Kidney (tissue), 14 donors: ENCODE measurements around the gene TRAPPC6A. TPM values are rescaled to one million over a fixed set of nuclear protein-coding genes. Genes with fewer than 3 reads are reported as not detected.

Source experiments
- DNase-seq, 5 donors: peaks; one replicate each; pipeline ENCODE4 v3.0.0-alpha.2; 2013 to 2020
- FAIRE-seq: peaks from 2 replicates; lab custom pipeline; 2012; peaks lifted over from hg19 to GRCh38; lab: Jason Lieb, UNC
- H3K27ac ChIP-seq, 2 donors: one replicate each; pipeline ENCODE4 v1.7.0; 2013; ENCODE audit warnings: low read depth in 2 of 2, low read length in 2 of 2, inconsistent platforms in 1 of 2
- H3K27me3 ChIP-seq: one replicate; pipeline ENCODE4 v1.7.1; 2013; ENCODE audit warnings: low read length, inconsistent platforms; ENCODE audit not compliant: control insufficient read depth, insufficient read depth
- H3K36me3 ChIP-seq, 3 donors: one replicate each; pipeline versions ENCODE4 v1.7.0 to v1.7.1; 2013; ENCODE audit warnings: low read length in 3 of 3, control low read depth in 1 of 3, inconsistent platforms in 1 of 3; ENCODE audit not compliant: insufficient read depth in 3 of 3, control insufficient read depth in 2 of 3
- H3K4me1 ChIP-seq, 3 donors: one replicate each; pipeline versions ENCODE4 v1.7.0 to v1.7.1; 2013; ENCODE audit warnings: low read length in 3 of 3, inconsistent platforms in 1 of 3, low read depth in 1 of 3; ENCODE audit not compliant: control insufficient read depth in 2 of 3, insufficient read depth in 2 of 3
- H3K4me3 ChIP-seq, 3 donors: one replicate each; pipeline versions ENCODE4 v1.7.0 to v1.8.1; 2013; ENCODE audit warnings: low read length in 3 of 3, control low read depth in 1 of 3, inconsistent platforms in 1 of 3
- H3K9ac ChIP-seq, 3 donors: one replicate each; pipeline versions ENCODE4 v1.7.0 to v1.7.1; 2013; ENCODE audit warnings: low read length in 3 of 3, control low read depth in 1 of 3, inconsistent platforms in 1 of 3
- H3K9me3 ChIP-seq, 3 donors: one replicate each; pipeline versions ENCODE4 v1.7.0 to v1.7.1; 2013; ENCODE audit warnings: low read length in 3 of 3, control low read depth in 1 of 3, inconsistent platforms in 1 of 3; ENCODE audit not compliant: control insufficient read depth in 2 of 3, insufficient read depth in 1 of 3
- CTCF ChIP-seq: IDR thresholded peaks from 3 replicates; pipeline ENCODE4 v1.5.1; 2012; ENCODE audit warnings: mild to moderate bottlenecking, moderate library complexity, borderline replicate concordance; ENCODE audit not compliant: insufficient read depth; ENCODE audit errors: extremely low read depth
- intact Hi-C: fragments of 100-400 bp; cut with DNase I; formaldehyde crosslinking; loops from one replicate; pipeline ENCODE4 v1.11.1; 2022
- polyA plus RNA-seq: library from polyadenylated mRNA; stranded (reverse); fragments of 350-450 nt; fragmentation: Illumina TruSeq; extraction: RNeasy Lipid Tissue Mini Kit (QIAGEN cat#74804); gene quantifications from one replicate; pipeline ENCODE4 v1.2.3, GENCODE V29; 2014; ENCODE audit warnings: low read depth, low replicate concordance; ENCODE audit not compliant: insufficient read depth
- total RNA-seq: library from RNA; stranded (reverse); fragmentation: NEBNext Ultra II Directional; extraction: Animal tissue kit (Norgen Biotek cat#: 25700); gene quantifications from one replicate; pipeline ENCODE4 v1.2.1, GENCODE V29; 2021
- donor health status: control.
- donor health status: control.
- donor health status: control.
- donor health status: control.
- donor health status: control.
- donor health status: DM: yes; HTN: yes; CAD: no.
- donor health status: Normal renal cell carcinoma (clear cell type).

TRAPPC6A gene
- total and polyA plus RNA-seq, 2 donors from 2014 or later: 37.2 to 123 TPM

DNA sequence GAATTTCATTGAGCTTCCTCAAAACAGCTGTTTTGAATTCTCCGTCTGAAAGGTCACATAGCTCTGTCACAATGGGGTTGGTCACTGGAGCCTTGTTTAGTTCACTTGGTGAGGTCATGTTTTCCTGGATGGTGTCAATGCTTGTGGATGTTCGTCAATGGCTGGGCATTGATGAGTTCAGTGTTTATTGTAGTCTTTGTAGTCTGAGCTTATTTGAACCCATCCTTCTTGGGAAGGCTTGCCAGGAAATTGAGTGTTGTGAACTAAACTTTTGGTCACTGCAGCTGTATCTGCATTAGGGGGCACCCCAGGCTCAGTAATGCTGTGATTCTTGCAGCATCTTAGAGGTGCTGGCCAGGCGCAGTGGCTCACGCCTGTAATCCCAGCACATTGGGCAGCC, 22.5 kb upstream of the TRAPPC6A start:
- Histone ChIP-seq H3K27me3 (no peaks in the 10 kb centered on the region), H3K27ac (no peak overlapping the region), H3K36me3 (no peaks in the 10 kb centered on the region), H3K9me3 (no peaks in the 10 kb centered on the region), H3K4me1 (no peaks in the 10 kb centered on the region), H3K9ac (no peak overlapping the region), H3K4me3 (no peak overlapping the region)
- DNase-seq: peak in 4 of 5 donors; percentile 63 to 79 (median 66)
- peak; percentile 33 for TF ChIP-seq CTCF
- intact Hi-C loops: no loop called here
- no peak for FAIRE-seq

DNA sequence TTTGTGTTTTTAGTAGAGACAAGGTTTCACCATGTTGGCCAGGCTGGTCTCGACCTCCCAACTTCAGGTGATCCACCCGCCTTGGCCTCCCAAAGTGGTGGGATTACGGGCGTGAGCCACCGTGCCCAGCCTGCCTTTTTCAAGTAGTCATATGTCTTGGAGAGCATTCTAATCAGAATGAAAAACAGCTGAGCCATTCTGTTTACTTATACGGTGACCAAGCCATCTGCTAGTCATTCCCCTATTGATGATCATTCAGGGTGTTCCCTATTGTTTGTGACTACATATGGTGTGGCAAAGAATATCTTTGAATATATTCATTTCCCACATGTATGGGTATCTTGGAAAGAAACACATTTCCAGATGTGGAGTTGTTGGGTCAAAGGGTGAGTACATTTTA, 17.7 kb upstream of the TRAPPC6A start:
- no peak for DNase-seq
- no peak for FAIRE-seq
- no peaks in the 10 kb centered on the region for H3K9me3 ChIP-seq
- no peaks in the 10 kb centered on the region for H3K27me3 ChIP-seq
- H3K36me3 ChIP-seq: no peaks in the 10 kb centered on the region
- TF ChIP-seq CTCF: no peak
- H3K27ac ChIP-seq: no peak overlapping the region
- intact Hi-C loops: no loop called here
- no peak overlapping the region for H3K4me3 ChIP-seq
- no peaks in the 10 kb centered on the region for H3K4me1 ChIP-seq
- H3K9ac ChIP-seq: no peak overlapping the region

- H3K36me3 ChIP-seq: no peaks in the 10 kb centered on the region
- no peaks in the 10 kb centered on the region for H3K9me3 ChIP-seq
- no peak for TF ChIP-seq CTCF
- DNase-seq: no peak
- H3K4me3 ChIP-seq: no peak overlapping the region
- H3K9ac ChIP-seq: no peak overlapping the region
- intact Hi-C loops: no loop called here
- no peaks in the 10 kb centered on the region for H3K27me3 ChIP-seq
- FAIRE-seq: no peak
- H3K27ac ChIP-seq: no peak overlapping the region
- H3K4me1 ChIP-seq: peaks cover 0 to 2% (median 0%) of the 10 kb centered on the region in 3 donors
Observed at GRCh38 chr19:45191375-45191774, 13.3 kb upstream of the TRAPPC6A start.

DNA sequence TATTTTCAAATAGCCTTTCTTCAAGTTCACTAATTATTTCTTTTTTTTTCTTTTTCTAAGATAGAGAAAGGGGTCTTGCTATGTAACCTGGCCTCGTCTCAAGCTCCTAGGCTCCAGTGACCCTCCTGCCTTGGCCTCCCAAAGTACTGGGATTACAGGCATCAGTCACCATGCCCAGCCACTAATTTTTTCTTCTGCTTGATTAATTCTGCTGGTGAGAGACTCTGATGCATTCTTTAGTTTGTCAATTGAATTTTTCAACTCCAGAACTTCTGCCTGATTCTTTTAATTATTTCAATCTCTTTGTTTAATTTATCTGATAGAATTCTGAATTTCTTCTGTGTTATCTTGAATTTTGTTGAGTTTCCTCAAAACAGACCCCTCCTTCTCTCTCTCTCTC, 11.9 kb upstream of the TRAPPC6A start:
- FAIRE-seq: no peak
- H3K4me3 ChIP-seq: no peak overlapping the region
- intact Hi-C loops: loop anchor here (10.0 kb wide), 1 partner anchor 155 kb away; the partner anchor contains the start of gene CLASRP
- H3K36me3 ChIP-seq: no peaks in the 10 kb centered on the region
- H3K9me3 ChIP-seq: no peaks in the 10 kb centered on the region
- H3K27ac ChIP-seq: no peak overlapping the region
- no peak overlapping the region for H3K9ac ChIP-seq
- no peak for TF ChIP-seq CTCF
- no peak for DNase-seq
- H3K27me3 ChIP-seq: no peaks in the 10 kb centered on the region
- H3K4me1 ChIP-seq: peaks cover 0 to 2% (median 0%) of the 10 kb centered on the region in 3 donors
